Brain microvascular endothelial cell (primary cell): ENCODE data around the gene STYXL1.

Experiments
- DNase-seq: peaks from one replicate; pipeline ENCODE4 v3.0.0-alpha.2; 2020
- H3K27ac ChIP-seq: fragments of 250-450 bp; sonication (Bioruptor Pico); 2 replicates; pipeline ENCODE4 v1.5.1; 2020; ENCODE audit warnings: mild to moderate bottlenecking, moderate library complexity
- H3K27me3 ChIP-seq: fragments of 250-450 bp; sonication (Bioruptor Pico); replicated peaks from 2 replicates; pipeline ENCODE4 v1.5.1; 2020; ENCODE audit warnings: mild to moderate bottlenecking
- H3K36me3 ChIP-seq: fragments of 250-450 bp; sonication (Bioruptor Pico); replicated peaks from 2 replicates; pipeline ENCODE4 v1.5.1; 2020; ENCODE audit warnings: mild to moderate bottlenecking
- H3K4me3 ChIP-seq: 2 replicates; pipeline ENCODE4 v1.5.1; 2011; ENCODE audit warnings: low read depth, mild to moderate bottlenecking, control low read depth, low read length, moderate library complexity
- in situ Hi-C: cut with HindIII; loops from 2 replicates; pipeline ENCODE4 v1.10.0; 2017; ENCODE audit warnings: low sequenced_read_pairs, low pct_ligation_motif_present
- TF ChIP-seq, protein P1 (sequence below): IDR thresholded peaks from 2 replicates; pipeline ENCODE4 v1.5.1; 2011; ENCODE audit warnings: low read depth, mild to moderate bottlenecking, moderate library complexity, low read length, control low read depth, inconsistent platforms; ENCODE audit errors: missing control alignments

STYXL1 gene

DNA sequence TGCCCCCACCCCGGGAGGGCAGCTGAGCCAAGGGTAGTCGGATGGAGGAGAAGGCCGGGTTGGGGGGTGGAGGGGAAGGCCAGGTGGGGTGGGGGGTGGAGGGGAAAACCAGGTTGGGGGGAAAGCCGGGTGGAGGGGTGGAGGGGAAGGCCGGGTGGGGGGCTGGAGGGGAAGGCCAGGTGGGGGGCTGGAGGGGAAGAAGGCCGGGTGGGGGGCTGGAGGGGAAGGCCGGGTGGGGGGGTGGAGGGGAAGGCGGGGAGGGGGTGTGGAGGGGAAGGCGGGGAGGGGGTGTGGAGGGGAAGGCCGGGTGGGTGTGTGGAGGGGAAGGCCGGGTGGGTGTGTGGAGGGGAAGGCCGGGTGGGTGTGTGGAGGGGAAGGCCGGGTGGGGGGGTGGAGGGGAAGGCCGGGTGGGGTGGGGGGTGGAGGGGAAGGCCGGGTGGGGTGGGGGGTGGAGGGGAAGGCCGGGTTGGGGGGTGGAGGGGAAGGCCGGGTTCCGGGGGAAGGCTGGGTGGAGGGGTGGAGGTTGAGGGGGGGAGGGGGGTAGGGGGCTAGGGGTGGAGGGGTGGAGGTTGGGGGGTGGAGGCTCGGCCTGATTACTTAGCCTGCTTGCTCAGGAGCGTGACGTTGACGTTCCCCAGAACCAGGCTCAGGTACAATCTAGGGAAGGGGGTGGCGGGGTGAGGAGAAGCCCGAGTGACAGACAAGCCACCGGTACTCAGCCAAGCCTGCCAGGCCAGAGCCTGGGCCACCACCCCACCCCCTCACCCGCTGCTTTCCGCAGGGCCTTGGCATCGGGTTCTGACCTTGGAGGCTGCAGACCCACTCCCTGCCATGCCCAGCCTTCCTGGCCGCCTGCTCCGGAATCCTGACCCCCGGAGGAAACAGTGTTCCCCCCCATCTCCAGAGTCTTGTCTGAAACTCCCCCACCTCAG is 59.0 kb downstream of the STYXL1 start:
- no peak overlapping the region for H3K27ac ChIP-seq
- TF ChIP-seq, protein P1, sequence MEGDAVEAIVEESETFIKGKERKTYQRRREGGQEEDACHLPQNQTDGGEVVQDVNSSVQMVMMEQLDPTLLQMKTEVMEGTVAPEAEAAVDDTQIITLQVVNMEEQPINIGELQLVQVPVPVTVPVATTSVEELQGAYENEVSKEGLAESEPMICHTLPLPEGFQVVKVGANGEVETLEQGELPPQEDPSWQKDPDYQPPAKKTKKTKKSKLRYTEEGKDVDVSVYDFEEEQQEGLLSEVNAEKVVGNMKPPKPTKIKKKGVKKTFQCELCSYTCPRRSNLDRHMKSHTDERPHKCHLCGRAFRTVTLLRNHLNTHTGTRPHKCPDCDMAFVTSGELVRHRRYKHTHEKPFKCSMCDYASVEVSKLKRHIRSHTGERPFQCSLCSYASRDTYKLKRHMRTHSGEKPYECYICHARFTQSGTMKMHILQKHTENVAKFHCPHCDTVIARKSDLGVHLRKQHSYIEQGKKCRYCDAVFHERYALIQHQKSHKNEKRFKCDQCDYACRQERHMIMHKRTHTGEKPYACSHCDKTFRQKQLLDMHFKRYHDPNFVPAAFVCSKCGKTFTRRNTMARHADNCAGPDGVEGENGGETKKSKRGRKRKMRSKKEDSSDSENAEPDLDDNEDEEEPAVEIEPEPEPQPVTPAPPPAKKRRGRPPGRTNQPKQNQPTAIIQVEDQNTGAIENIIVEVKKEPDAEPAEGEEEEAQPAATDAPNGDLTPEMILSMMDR: no peak
- H3K4me3 ChIP-seq: no peak overlapping the region
- DNase-seq: no peak
- in situ Hi-C loops: no loop called here
- H3K27me3 ChIP-seq: no peaks in the 10 kb centered on the region
- peaks cover 35% of the 10 kb centered on the region for H3K36me3 ChIP-seq

DNA sequence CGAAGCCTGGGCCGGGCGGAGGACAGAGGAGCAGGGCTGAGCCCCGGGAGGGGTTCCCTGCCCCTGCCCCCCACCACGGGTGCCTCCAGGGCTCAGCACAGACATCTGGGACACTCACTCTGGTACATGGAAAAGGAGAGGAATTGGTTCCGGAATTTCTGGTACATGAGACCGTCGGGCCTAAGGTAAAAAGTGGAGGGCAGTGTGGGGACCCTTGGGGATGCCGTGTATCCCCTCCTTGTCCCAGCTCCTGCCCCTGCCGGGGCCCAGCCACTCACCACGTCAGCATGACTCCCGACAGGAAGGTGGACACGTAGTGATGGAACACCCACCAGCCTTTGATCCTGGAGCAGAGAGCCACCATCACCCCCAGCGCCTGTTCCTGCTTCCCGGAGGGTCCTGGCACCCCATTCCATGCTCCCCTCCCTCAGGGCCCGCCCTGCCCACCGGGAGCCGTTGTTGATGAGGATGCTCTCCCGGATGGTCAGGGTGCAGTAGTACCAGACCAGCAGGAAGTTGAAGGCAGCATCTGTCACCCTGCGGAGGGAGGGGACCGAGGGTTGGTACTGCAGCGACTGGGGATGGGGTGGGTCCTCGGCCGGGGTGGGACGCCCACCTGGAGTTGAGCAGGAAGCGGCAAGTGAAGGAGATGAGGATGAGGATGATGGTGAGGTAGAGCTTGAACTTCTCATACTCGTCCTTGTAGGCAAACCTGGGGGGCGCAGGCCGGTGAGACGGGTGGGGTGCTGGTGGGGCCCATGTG is 59.8 kb downstream of the STYXL1 start:
- no peak for DNase-seq
- TF ChIP-seq, protein P1: no peak
- no peak overlapping the region for H3K27ac ChIP-seq
- in situ Hi-C loops: no loop called here
- H3K36me3 ChIP-seq: peaks cover 40% of the 10 kb centered on the region
- H3K4me3 ChIP-seq: no peak overlapping the region
- H3K27me3 ChIP-seq: no peaks in the 10 kb centered on the region

DNA sequence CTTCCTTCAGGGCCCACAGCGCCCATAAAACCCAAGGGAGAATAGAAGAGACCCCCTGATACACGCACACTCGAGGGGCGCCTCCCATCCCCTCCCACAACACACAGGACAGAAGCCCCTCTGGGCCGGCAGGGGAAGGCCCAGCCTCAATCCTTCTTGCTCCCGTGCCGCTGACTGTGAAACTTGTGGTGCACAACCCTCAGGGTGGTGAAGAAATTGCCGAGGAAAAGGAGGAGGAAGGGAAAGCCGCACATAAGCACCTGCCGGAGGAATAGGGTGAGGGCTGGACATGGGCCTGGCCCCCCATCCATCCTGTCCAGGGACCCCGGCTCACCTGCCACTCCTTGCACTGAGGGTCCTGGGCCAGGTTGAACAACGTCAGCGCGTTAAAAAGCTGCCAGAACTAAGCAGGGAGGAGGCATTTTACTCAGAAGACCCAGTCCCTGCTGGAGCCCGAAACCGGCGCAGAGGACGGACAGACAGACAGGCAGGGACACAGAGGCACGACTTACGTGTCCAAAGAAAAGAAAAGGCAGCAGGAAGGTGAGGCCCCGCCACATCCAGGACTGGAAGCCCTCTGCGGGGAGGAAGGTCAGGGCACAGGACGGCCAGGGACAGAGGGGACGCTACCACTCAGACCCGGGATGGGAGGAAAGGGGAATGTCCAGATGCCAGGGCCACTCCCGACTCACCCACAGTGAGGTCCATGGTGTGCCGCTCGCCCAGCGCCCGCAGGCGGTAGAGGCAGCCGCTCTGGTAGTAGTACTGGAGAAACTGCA is 60.6 kb downstream of the STYXL1 start:
- Histone ChIP-seq H3K27ac (no peak overlapping the region), H3K27me3 (no peaks in the 10 kb centered on the region), H3K4me3 (no peak overlapping the region), H3K36me3 (peaks cover 46% of the 10 kb centered on the region)
- no peak for DNase-seq
- in situ Hi-C loops: no loop called here
- TF ChIP-seq, protein P1: no peak

DNA sequence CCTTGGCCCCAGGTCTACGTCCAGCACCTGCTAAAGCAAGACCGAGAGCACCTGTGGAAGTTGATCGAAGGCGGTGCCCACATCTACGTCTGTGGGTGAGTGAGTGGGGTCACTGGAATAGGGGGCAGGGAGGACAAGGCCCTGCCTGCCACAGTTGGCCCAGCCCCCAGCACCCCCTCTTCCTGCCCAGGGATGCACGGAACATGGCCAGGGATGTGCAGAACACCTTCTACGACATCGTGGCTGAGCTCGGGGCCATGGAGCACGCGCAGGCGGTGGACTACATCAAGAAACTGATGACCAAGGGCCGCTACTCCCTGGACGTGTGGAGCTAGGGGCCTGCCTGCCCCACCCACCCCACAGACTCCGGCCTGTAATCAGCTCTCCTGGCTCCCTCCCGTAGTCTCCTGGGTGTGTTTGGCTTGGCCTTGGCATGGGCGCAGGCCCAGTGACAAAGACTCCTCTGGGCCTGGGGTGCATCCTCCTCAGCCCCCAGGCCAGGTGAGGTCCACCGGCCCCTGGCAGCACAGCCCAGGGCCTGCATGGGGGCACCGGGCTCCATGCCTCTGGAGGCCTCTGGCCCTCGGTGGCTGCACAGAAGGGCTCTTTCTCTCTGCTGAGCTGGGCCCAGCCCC is 61.5 kb downstream of the STYXL1 start:
- H3K27me3 ChIP-seq: no peaks in the 10 kb centered on the region
- peaks cover 54% of the 10 kb centered on the region for H3K36me3 ChIP-seq
- no peak overlapping the region for H3K27ac ChIP-seq
- TF ChIP-seq, protein P1: no peak
- DNase-seq: no peak
- in situ Hi-C loops: no loop called here
- H3K4me3 ChIP-seq: no peak overlapping the region

DNA sequence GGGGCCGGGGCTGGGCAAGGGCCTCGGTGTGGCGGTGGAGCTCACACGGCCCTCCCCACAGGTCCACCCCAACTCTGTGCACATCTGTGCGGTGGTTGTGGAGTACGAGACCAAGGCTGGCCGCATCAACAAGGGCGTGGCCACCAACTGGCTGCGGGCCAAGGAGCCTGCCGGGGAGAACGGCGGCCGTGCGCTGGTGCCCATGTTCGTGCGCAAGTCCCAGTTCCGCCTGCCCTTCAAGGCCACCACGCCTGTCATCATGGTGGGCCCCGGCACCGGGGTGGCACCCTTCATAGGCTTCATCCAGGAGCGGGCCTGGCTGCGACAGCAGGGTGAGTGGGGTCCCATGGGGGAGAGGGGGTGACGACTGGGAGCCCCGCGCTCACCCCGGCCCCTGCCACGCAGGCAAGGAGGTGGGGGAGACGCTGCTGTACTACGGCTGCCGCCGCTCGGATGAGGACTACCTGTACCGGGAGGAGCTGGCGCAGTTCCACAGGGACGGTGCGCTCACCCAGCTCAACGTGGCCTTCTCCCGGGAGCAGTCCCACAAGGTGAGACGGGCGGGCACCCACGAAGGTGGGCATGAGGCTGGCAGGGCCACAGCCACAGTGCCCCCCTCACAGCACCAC is 62.2 kb downstream of the STYXL1 start:
- peaks cover 54% of the 10 kb centered on the region for H3K36me3 ChIP-seq
- in situ Hi-C loops: no loop called here
- no peak for DNase-seq

More for the DNA sequence above, 62.2 kb downstream of the STYXL1 start:
- TF ChIP-seq, protein P1: no peak
- H3K27me3 ChIP-seq: no peaks in the 10 kb centered on the region
- no peak overlapping the region for H3K27ac ChIP-seq
- no peak overlapping the region for H3K4me3 ChIP-seq
